IMR-90 (cell line): ENCODE data around the gene EPB41L1. TPM values are rescaled to one million over a fixed set of nuclear protein-coding genes. Genes with fewer than 3 reads are reported as not detected.
"Not testable (repeated sequence)": the region's sequence is repeated elsewhere in the genome, so short reads cannot be mapped to it uniquely, and the experiment has no call there.

ENCODE experiments used
- ATAC-seq: fragments of 200-7000 bp; cut with Tn5 transposase; 2 replicates; pipeline ENCODE4 v1.9.1; 2020; ENCODE audit warnings: low read depth, mild to moderate bottlenecking, moderate library complexity
- BruUV-seq: library from RNA; stranded (reverse); fragments of 400-500 nt; replicated peaks from 2 replicates; lab custom pipeline; 2021; lab: Mats Ljungman, UMichigan
- CTCF ChIA-PET: fragments of 300-600 bp; formaldehyde crosslinking; extraction: SDS; loops from one replicate; lab custom pipeline; 2021; ENCODE audit warnings: antibody characterized with exemption; lab: Yijun Ruan, JAX
- POLR2A ChIA-PET: fragments of 300-600 bp; sonication (Branson Sonifier 250); formaldehyde crosslinking; loops from one replicate; lab custom pipeline; 2022; ENCODE audit warnings: antibody characterized with exemption; ENCODE audit not compliant: unreplicated experiment; lab: Charles Lee
- DNase-seq: peaks from one replicate; pipeline ENCODE4 v3.0.0; 2013
- H2AFZ ChIP-seq: replicated peaks from 2 replicates; pipeline ENCODE3; 2013; ENCODE audit warnings: low read length, mild to moderate bottlenecking; ENCODE audit not compliant: poor library complexity
- H2AK5ac ChIP-seq: 2 replicates; pipeline ENCODE4 v1.6.1; 2013; ENCODE audit warnings: low read depth, low read length, inconsistent platforms
- H2AK9ac ChIP-seq: replicated peaks from 2 replicates; pipeline ENCODE3; 2013; ENCODE audit warnings: mild to moderate bottlenecking, low read depth, low read length, moderate library complexity; ENCODE audit not compliant: poor library complexity
- H2BK120ac ChIP-seq: 2 replicates; pipeline ENCODE4 v1.6.1; 2013; ENCODE audit warnings: low read depth, low read length, inconsistent platforms
- H2BK15ac ChIP-seq: 3 replicates; pipeline ENCODE4 v1.6.1; 2013; ENCODE audit warnings: low read depth, low read length, inconsistent platforms
- H2BK20ac ChIP-seq: 2 replicates; pipeline ENCODE4 v1.6.1; 2013; ENCODE audit warnings: low read depth, mild to moderate bottlenecking, inconsistent platforms, low read length, moderate library complexity
- H2BK5ac ChIP-seq: 2 replicates; pipeline ENCODE4 v1.6.1; 2013; ENCODE audit warnings: mild to moderate bottlenecking, low read depth, low read length, inconsistent platforms; ENCODE audit not compliant: poor library complexity, severe bottlenecking
- H3K14ac ChIP-seq: replicated peaks from 2 replicates; pipeline ENCODE4 v1.6.1; 2013; ENCODE audit warnings: low read depth, low read length, inconsistent platforms
- H3K18ac ChIP-seq: 2 replicates; pipeline ENCODE4 v1.6.1; 2013; ENCODE audit warnings: low read depth, low read length, control low read depth
- H3K23ac ChIP-seq: 2 replicates; pipeline ENCODE4 v1.6.1; 2013; ENCODE audit warnings: low read depth, low read length, inconsistent platforms
- H3K27ac ChIP-seq: 2 replicates; pipeline ENCODE4 v1.5.1; 2013; ENCODE audit warnings: mild to moderate bottlenecking, control low read depth, low read length; ENCODE audit not compliant: insufficient read depth
- H3K27me3 ChIP-seq: 2 replicates; pipeline ENCODE4 v1.6.1; 2013; ENCODE audit warnings: low read length; ENCODE audit not compliant: control insufficient read depth, insufficient read depth
- H3K36me3 ChIP-seq: 2 replicates; pipeline ENCODE4 v1.6.1; 2013; ENCODE audit warnings: low read length, mixed read lengths; ENCODE audit not compliant: control insufficient read depth, insufficient read depth
- H3K4ac ChIP-seq: 2 replicates; pipeline ENCODE4 v1.6.1; 2013; ENCODE audit warnings: low read depth, low read length, inconsistent platforms
- H3K4me1 ChIP-seq: 2 replicates; pipeline ENCODE4 v1.6.1; 2013; ENCODE audit warnings: low read length, mixed read lengths; ENCODE audit not compliant: control insufficient read depth, insufficient read depth
- H3K4me2 ChIP-seq: 2 replicates; pipeline ENCODE4 v1.6.1; 2013; ENCODE audit warnings: low read depth, mild to moderate bottlenecking, control low read depth, low read length, moderate library complexity
- H3K4me3 ChIP-seq: 2 replicates; pipeline ENCODE4 v1.5.1; 2013; ENCODE audit warnings: low read depth, mild to moderate bottlenecking, control low read depth, low read length, moderate library complexity; ENCODE audit not compliant: insufficient read depth
- H3K56ac ChIP-seq: 2 replicates; pipeline ENCODE4 v1.6.1; 2013; ENCODE audit warnings: low read length, inconsistent platforms; ENCODE audit not compliant: insufficient read depth; ENCODE audit errors: extremely low read depth
- H3K79me1 ChIP-seq, 2 experiments: 2 replicates each; pipeline ENCODE4 v1.6.1; 2013; ENCODE audit warnings: low read length in 2 of 2, inconsistent platforms in 1 of 2, low read depth in 1 of 2
- H3K9ac ChIP-seq: 2 replicates; pipeline ENCODE4 v1.6.1; 2013; ENCODE audit warnings: low read depth, low read length, control low read depth
- H3K9me1 ChIP-seq: 2 replicates; pipeline ENCODE4 v1.6.1; 2013; ENCODE audit warnings: low read length, inconsistent platforms; ENCODE audit not compliant: insufficient read depth
- H3K9me3 ChIP-seq: 2 replicates; pipeline ENCODE4 v1.6.1; 2013; ENCODE audit warnings: low read length; ENCODE audit not compliant: control insufficient read depth, insufficient read depth
- H4K20me1 ChIP-seq: 2 replicates; pipeline ENCODE4 v1.6.1; 2013; ENCODE audit warnings: low read length, inconsistent platforms; ENCODE audit not compliant: insufficient read depth
- H4K5ac ChIP-seq: 2 replicates; pipeline ENCODE4 v1.6.1; 2013; ENCODE audit warnings: mild to moderate bottlenecking, low read depth, low read length, control low read depth
- H4K8ac ChIP-seq, 2 experiments: 2 replicates each; pipeline ENCODE4 v1.6.1; 2013; ENCODE audit warnings: low read depth in 2 of 2, low read length in 2 of 2, control low read depth in 1 of 2, inconsistent platforms in 1 of 2
- H4K91ac ChIP-seq: 2 replicates; pipeline ENCODE4 v1.6.1; 2013; ENCODE audit warnings: low read depth, low read length, inconsistent platforms; ENCODE audit not compliant: insufficient read depth
- WGBS, 2 experiments: methylation state at CpG; one replicate each; pipeline versions ENCODE4 v1.1.5 to v1.1.7; 2013; ENCODE audit warnings: missing lambda C conversion rate in 2 of 2; ENCODE audit not compliant: insufficient read length in 1 of 2; ENCODE audit errors: extremely low coverage in 2 of 2; 5-methylcytosine and 5-hydroxymethylcytosine counted together
- dilution Hi-C: fragments of 300-500 bp; cut with HindIII; formaldehyde crosslinking; loops from one replicate; pipeline ENCODE4 v1.14.3; 2018; ENCODE audit warnings: low sequenced_read_pairs; ENCODE audit not compliant: unreplicated experiment
- in situ Hi-C: fragments of 300-500 bp; cut with MboI; formaldehyde crosslinking; loops from 3 replicates; pipeline ENCODE4 v1.14.3; 2019; ENCODE audit warnings: low sequenced_read_pairs, inconsistent platforms, mixed read lengths
- intact Hi-C: fragments of 100-400 bp; cut with micrococcal nuclease; formaldehyde crosslinking; loops from 2 replicates; pipeline ENCODE4 v1.10.0; 2022
- polyA plus RNA-seq, 3 experiments: library from polyadenylated mRNA; depleted of rRNA; stranded (reverse); fragments of >200 nt; gene quantifications; 2 replicates each; pipeline ENCODE4 v1.2.3, GENCODE V29; 2012; ENCODE audit warnings: low replicate concordance in 1 of 3
- total RNA-seq: library from RNA; depleted of rRNA; stranded (reverse); fragments of >200 nt; gene quantifications from 2 replicates; pipeline ENCODE4 v1.2.3, GENCODE V29; 2012

EPB41L1 gene
- total and polyA plus RNA-seq, 2 of the 4 experiments (the other 2 are of a cell fraction) = 12.5 to 33.7 TPM

GRCh38 chr20:36137313-36137712 lies 17.2 kb upstream of the EPB41L1 start:
- H3K79me1 ChIP-seq, H4K91ac ChIP-seq, intact Hi-C loops, H4K20me1 ChIP-seq, H3K18ac ChIP-seq, H3K4me1 ChIP-seq, H2BK120ac ChIP-seq, ATAC-seq, H3K9ac ChIP-seq, H3K23ac ChIP-seq, H3K4me2 ChIP-seq, H4K8ac ChIP-seq, H3K4ac ChIP-seq, H2AK5ac ChIP-seq, H3K56ac ChIP-seq, H4K5ac ChIP-seq, H3K4me3 ChIP-seq, POLR2A ChIA-PET, BruUV-seq, H3K9me3 ChIP-seq, H2BK5ac ChIP-seq, H3K27ac ChIP-seq, H3K9me1 ChIP-seq, DNase-seq, dilution Hi-C loops, H3K36me3 ChIP-seq, H3K14ac ChIP-seq, H2AK9ac ChIP-seq, H2BK20ac ChIP-seq, H2BK15ac ChIP-seq, H3K27me3 ChIP-seq, H2AFZ ChIP-seq: not testable (repeated sequence)
- CTCF ChIA-PET = interaction anchor here (4.9 kb wide), 1 partner anchor 144 kb away, joined by 90 read pairs; no protein-coding TSS in a partner anchor
- WGBS, 2 experiments = no CpG with 5 or more reads among the region's 11 CpGs
- in situ Hi-C loops = loop anchor here (5.0 to 25.0 kb wide), 2 partner anchors 140 to 375 kb away; partner anchors contain the start of gene PHF20
